ENCODE data around the gene LSM7. TPM values are rescaled to one million over a fixed set of nuclear protein-coding genes. Genes with fewer than 3 reads are reported as not detected.
A peak's percentile ranks its signal among the peaks of the same experiment; 100 is the strongest.
"Not testable (repeated sequence)": the region's sequence is repeated elsewhere in the genome, so short reads cannot be mapped to it uniquely, and the experiment has no call there.

Gene LSM7
- total RNA-seq, 1 donor from 2014 or later = 97.4 TPM

- H3K27me3 ChIP-seq (ENCODE audit: control insufficient read depth, insufficient read depth, low read length) = no peaks in the 10 kb centered on the region
- FAIRE-seq = no peak
These were observed 23.7 kb upstream of the LSM7 start for GRCh38 chr19:2352121-2352520.

GRCh38 chr19:2351591-2351990 lies 23.2 kb upstream of the LSM7 start:
- FAIRE-seq (no peak), DNase-seq (ENCODE audit: low read depth) (no peak)
- peaks cover 3% of the 10 kb centered on the region for H3K36me3 ChIP-seq (ENCODE audit: control insufficient read depth, insufficient read depth, low read length)
- H3K4me3 ChIP-seq (ENCODE audit: low read depth, low read length) = no peak overlapping the region
- no peaks in the 10 kb centered on the region for H3K27me3 ChIP-seq (ENCODE audit: control insufficient read depth, insufficient read depth, low read length)
- TF ChIP-seq CTCF (IDR thresholded peaks at IDR 0.05; ENCODE audit: insufficient read depth, low read length, severe bottlenecking) = no peak

More at GRCh38 chr19:2352121-2352520, 23.7 kb upstream of the LSM7 start:
- no peak for TF ChIP-seq CTCF (IDR thresholded peaks at IDR 0.05; ENCODE audit: insufficient read depth, low read length, severe bottlenecking)
- no peak overlapping the region for H3K4me3 ChIP-seq (ENCODE audit: low read depth, low read length)
- DNase-seq (ENCODE audit: low read depth) = no peak
- H3K36me3 ChIP-seq (ENCODE audit: control insufficient read depth, insufficient read depth, low read length) = peaks cover 3% of the 10 kb centered on the region

GRCh38 chr19:2350656-2351055 lies 22.3 kb upstream of the LSM7 start:
- Histone ChIP-seq H3K4me3 (ENCODE audit: low read depth, low read length) (no peak overlapping the region), H3K27me3 (ENCODE audit: control insufficient read depth, insufficient read depth, low read length) (no peaks in the 10 kb centered on the region), H3K36me3 (ENCODE audit: control insufficient read depth, insufficient read depth, low read length) (peaks cover 3% of the 10 kb centered on the region)
- FAIRE-seq = peak; percentile 68
- no peak for DNase-seq (ENCODE audit: low read depth)
- no peak for TF ChIP-seq CTCF (IDR thresholded peaks at IDR 0.05; ENCODE audit: insufficient read depth, low read length, severe bottlenecking)

- not testable (repeated sequence) for FAIRE-seq; H3K36me3 ChIP-seq (ENCODE audit: control insufficient read depth, insufficient read depth, low read length); H3K27me3 ChIP-seq (ENCODE audit: control insufficient read depth, insufficient read depth, low read length); H3K4me3 ChIP-seq (ENCODE audit: low read depth, low read length); DNase-seq (ENCODE audit: low read depth)
These were observed 21.4 kb upstream of the LSM7 start for GRCh38 chr19:2349818-2350217.

- no peak for TF ChIP-seq CTCF (IDR thresholded peaks at IDR 0.05; ENCODE audit: insufficient read depth, low read length, severe bottlenecking)
- no peaks in the 10 kb centered on the region for H3K27me3 ChIP-seq (ENCODE audit: control insufficient read depth, insufficient read depth, low read length)
- DNase-seq (ENCODE audit: low read depth) = no peak
- H3K36me3 ChIP-seq (ENCODE audit: control insufficient read depth, insufficient read depth, low read length) = peaks cover 2% of the 10 kb centered on the region
- H3K4me3 ChIP-seq (ENCODE audit: low read depth, low read length) = no peak overlapping the region
- peak; percentile 36 for FAIRE-seq
These were observed 17.6 kb upstream of the LSM7 start for GRCh38 chr19:2345794-2346663.

- FAIRE-seq (no peak), DNase-seq (ENCODE audit: low read depth) (no peak)
- H3K36me3 ChIP-seq (ENCODE audit: control insufficient read depth, insufficient read depth, low read length) = peaks cover 3% of the 10 kb centered on the region
- TF ChIP-seq CTCF (IDR thresholded peaks at IDR 0.05; ENCODE audit: insufficient read depth, low read length, severe bottlenecking) = no peak
- H3K4me3 ChIP-seq (ENCODE audit: low read depth, low read length) = no peak overlapping the region
- no peaks in the 10 kb centered on the region for H3K27me3 ChIP-seq (ENCODE audit: control insufficient read depth, insufficient read depth, low read length)
These were observed 16.7 kb upstream of the LSM7 start for GRCh38 chr19:2345076-2345475.
